ENCODE data around the gene IFNAR1.
A peak's percentile ranks its signal among the peaks of the same experiment; 100 is the strongest.

Gene IFNAR1

DNA sequence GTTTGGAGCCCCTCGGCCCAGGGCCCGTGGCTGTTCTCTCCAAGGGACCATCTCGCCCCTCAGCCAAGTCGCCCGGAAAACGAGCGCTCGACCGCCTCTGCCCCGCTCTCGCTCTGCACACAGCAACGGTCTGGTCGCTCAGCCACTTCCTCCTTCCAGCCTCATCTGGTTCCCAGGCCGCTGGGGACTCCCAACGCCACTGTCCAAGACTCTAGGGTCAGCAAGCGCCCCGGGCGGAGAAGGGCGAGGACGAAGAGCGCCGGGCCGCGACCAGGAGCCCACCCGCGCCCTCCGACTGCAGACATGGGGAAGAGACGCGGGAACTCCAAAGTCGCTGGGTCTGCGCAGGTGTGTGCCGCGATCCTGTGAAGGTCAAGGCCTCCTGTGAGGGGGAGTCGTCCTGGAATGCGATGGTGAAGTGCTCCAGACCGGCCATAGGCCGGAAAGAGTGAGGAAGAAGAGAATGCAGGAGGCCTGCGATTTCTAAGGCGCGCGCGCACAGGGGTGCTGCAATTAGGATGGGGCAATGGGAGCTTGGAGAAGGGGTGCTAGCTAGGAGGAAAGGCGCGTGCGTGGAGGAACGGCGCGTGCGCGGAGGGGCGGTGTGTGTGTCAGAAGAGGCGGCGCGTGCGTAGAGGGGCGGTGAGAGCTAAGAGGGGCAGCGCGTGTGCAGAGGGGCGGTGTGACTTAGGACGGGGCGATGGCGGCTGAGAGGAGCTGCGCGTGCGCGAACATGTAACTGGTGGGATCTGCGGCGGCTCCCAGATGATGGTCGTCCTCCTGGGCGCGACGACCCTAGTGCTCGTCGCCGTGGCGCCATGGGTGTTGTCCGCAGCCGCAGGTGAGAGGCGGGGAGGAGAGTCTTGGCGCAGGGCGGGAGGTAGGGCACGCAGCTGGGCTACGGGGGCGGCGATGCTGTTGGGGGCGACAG, at the start of gene IFNAR1:
Gene IFNAR1, plus strand, starts transcription at position 680 of the 931 bp plus-strand sequence. Its CDS starts 86 bp downstream, at position 766.
- no peaks in the 10 kb centered on the region for H3K9me3 ChIP-seq
- H3K27me3 ChIP-seq = no peaks in the 10 kb centered on the region
- no peaks in the 10 kb centered on the region for H3K36me3 ChIP-seq
- TF ChIP-seq, protein P1, sequence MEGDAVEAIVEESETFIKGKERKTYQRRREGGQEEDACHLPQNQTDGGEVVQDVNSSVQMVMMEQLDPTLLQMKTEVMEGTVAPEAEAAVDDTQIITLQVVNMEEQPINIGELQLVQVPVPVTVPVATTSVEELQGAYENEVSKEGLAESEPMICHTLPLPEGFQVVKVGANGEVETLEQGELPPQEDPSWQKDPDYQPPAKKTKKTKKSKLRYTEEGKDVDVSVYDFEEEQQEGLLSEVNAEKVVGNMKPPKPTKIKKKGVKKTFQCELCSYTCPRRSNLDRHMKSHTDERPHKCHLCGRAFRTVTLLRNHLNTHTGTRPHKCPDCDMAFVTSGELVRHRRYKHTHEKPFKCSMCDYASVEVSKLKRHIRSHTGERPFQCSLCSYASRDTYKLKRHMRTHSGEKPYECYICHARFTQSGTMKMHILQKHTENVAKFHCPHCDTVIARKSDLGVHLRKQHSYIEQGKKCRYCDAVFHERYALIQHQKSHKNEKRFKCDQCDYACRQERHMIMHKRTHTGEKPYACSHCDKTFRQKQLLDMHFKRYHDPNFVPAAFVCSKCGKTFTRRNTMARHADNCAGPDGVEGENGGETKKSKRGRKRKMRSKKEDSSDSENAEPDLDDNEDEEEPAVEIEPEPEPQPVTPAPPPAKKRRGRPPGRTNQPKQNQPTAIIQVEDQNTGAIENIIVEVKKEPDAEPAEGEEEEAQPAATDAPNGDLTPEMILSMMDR (IDR thresholded peaks at IDR 0.05) = no peak
- H3K4me3 ChIP-seq (ENCODE audit: low read depth in 1 of 2, low read length in 1 of 2) = peak within 1 kb of the TSS; percentile 97 to 100
- peaks cover 33 to 41% of the 10 kb centered on the region in 2 experiments for H3K4me1 ChIP-seq (ENCODE audit: control insufficient read depth in 1 of 2, insufficient read depth in 1 of 2, low read depth in 1 of 2, low read length in 1 of 2)
- H3K27ac ChIP-seq = peak within 1 kb of the TSS; percentile 99

DNA sequence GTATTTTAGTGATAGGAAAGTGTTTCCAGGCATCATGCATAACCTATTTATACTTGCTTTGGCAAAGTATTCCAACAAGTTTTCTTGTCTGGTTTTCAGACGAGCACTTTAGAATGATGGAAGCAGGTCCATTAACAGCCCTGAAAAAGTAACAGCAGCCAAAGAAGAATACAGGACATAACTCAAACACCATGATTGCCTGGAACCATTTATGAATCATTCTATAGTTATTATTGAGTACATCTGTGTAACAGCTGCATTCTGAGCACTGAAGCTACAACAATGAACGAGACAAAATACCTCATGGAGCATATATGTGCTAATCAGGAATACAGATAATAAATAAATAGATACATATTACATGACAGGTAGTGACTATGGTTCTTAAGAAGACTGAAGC, 46.0 kb upstream of the IFNAR1 start:
- TF ChIP-seq, protein P1 (IDR thresholded peaks at IDR 0.05) = no peak
- Histone ChIP-seq H3K9me3 (no peaks in the 10 kb centered on the region), H3K36me3 (peaks cover 93% of the 10 kb centered on the region), H3K4me1 (ENCODE audit: control insufficient read depth in 1 of 2, insufficient read depth in 1 of 2, low read depth in 1 of 2, low read length in 1 of 2) (no peaks in the 10 kb centered on the region), H3K27me3 (no peaks in the 10 kb centered on the region), H3K27ac (peak overlapping the region; percentile 3), H3K4me3 (ENCODE audit: low read depth in 1 of 2, low read length in 1 of 2) (no peak overlapping the region)

DNA sequence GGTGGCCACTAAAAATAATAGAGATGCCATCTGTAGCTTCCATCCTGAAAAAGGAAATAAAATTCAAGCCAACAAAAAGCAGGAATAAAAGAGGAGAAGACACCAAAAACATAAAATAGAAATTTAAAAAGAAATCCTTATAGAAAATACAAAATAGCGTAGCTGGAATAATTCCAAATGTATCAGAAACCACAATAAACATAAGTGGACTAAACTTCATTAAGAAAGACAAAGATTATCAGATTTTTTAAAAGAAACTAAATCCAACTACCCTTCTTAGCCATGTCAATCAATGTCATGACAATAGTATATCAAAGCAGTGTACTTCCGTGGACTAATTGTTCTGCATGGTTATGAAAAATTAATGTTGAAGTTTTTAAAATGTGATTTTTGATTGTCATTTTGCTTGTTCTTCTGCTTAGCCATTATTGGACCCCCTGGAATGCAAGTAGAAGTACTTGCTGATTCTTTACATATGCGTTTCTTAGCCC, 45.4 kb upstream of the IFNAR1 start:
- no peaks in the 10 kb centered on the region for H3K9me3 ChIP-seq
- no peaks in the 10 kb centered on the region for H3K27me3 ChIP-seq
- H3K4me1 ChIP-seq (ENCODE audit: control insufficient read depth in 1 of 2, insufficient read depth in 1 of 2, low read depth in 1 of 2, low read length in 1 of 2) = no peaks in the 10 kb centered on the region
- no peak overlapping the region for H3K27ac ChIP-seq
- peaks cover 93% of the 10 kb centered on the region for H3K36me3 ChIP-seq
- H3K4me3 ChIP-seq (ENCODE audit: low read depth in 1 of 2, low read length in 1 of 2) = no peak overlapping the region
- TF ChIP-seq, protein P1 (IDR thresholded peaks at IDR 0.05) = no peak

DNA sequence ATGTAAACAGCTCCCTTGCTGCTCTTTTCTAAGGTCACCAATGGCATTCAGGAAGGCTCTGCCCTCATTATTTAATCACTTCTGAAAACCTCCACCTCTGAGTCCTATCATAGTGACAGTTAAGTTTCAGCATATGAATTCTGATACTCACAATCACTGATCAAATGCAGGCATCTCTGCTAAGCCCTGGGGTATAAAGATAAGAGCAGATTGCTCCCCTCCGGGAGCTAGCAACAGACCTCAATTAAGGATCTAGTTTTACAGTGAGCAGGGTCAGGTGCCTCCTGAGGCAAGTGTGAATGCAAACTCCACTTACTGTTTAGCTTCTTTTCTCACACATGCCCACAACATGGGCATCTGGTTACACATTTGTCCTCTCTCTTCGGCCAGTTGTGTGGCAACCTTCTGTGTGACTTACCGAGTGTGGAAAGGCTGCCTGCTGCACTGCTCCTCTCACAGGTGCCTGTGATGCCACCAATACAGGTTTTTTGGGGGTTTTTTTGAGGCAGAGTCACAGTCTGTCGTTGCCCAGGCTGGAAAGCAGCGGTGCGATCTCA, 43.6 kb upstream of the IFNAR1 start:
- Histone ChIP-seq H3K27me3 (no peaks in the 10 kb centered on the region), H3K36me3 (peaks cover 94% of the 10 kb centered on the region), H3K4me3 (ENCODE audit: low read depth in 1 of 2, low read length in 1 of 2) (no peak overlapping the region), H3K27ac (peak overlapping the region; percentile 12), H3K4me1 (ENCODE audit: control insufficient read depth in 1 of 2, insufficient read depth in 1 of 2, low read depth in 1 of 2, low read length in 1 of 2) (no peaks in the 10 kb centered on the region), H3K9me3 (no peaks in the 10 kb centered on the region)
- TF ChIP-seq, protein P1 (IDR thresholded peaks at IDR 0.05) = no peak

DNA sequence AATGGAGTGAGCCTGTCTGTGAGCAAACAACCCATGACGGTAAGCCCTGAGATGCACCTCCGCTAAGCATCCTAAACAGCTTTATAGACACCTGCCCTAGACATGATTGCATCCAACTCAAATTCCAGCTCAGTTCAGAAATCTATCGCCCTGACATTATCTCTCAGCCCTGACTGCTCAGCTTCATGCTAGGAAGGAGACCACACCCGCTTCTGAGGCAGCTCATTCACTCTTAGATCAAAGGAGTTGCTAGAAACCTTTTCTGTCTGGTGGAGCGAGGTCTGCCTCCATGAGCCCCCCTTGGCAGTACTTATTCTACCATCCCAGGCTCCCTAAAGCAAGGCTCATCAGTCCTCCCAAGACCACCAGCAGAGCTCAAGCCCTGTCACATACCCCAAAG, 41.6 kb upstream of the IFNAR1 start:
- H3K36me3 ChIP-seq = peaks cover 99% of the 10 kb centered on the region
- H3K27ac ChIP-seq = no peak overlapping the region
- no peak overlapping the region for H3K4me3 ChIP-seq (ENCODE audit: low read depth in 1 of 2, low read length in 1 of 2)
- TF ChIP-seq, protein P1 (IDR thresholded peaks at IDR 0.05) = no peak
- no peaks in the 10 kb centered on the region for H3K4me1 ChIP-seq (ENCODE audit: control insufficient read depth in 1 of 2, insufficient read depth in 1 of 2, low read depth in 1 of 2, low read length in 1 of 2)
- no peaks in the 10 kb centered on the region for H3K9me3 ChIP-seq
- H3K27me3 ChIP-seq = no peaks in the 10 kb centered on the region

Measured in neutrophil (primary cell).